ENCODE data around the gene ABLIM1.

ABLIM1 gene

DNA sequence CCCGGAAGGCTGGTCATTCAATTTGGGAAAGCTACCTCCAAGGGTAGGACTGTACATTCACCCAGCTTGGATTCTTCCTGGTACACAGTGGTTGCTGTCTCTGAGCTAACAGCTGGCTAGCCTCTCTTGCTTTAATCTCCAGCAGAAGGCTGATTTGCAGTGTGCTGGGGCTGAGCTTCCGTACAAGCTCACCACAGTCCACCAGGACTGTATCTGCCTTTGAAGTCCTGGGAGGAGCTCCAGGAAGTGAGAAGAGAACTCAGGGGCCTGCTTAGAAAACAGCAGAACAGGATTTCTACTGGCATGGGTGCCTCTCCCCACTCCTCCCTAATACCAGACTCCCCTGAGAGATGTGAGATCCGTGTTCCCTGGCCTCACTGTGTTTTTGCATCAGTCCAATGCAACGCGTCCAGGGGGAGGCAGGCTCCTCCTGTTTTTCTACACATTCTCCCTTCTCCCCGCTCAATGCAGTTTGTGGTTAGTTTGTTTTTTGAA lies 260.4 kb downstream of the ABLIM1 start:
- intact Hi-C loops (cut with DNase I; ENCODE audit: low total_unique reads), result no loop called here
- Histone ChIP-seq H3K36me3 (no peaks in the 10 kb centered on the region), H3K4me3 (peak overlapping the region; percentile 25 to 37), H3K4me1 (peaks cover 0 to 62% (median 30%) of the 10 kb centered on the region in 4 donors), H3K27ac (peak overlapping the region; percentile 56 to 65), H3K9me3 (no peaks in the 10 kb centered on the region), H3K27me3 (no peaks in the 10 kb centered on the region)
- no peak for DNase-seq
- TF ChIP-seq, protein P1, sequence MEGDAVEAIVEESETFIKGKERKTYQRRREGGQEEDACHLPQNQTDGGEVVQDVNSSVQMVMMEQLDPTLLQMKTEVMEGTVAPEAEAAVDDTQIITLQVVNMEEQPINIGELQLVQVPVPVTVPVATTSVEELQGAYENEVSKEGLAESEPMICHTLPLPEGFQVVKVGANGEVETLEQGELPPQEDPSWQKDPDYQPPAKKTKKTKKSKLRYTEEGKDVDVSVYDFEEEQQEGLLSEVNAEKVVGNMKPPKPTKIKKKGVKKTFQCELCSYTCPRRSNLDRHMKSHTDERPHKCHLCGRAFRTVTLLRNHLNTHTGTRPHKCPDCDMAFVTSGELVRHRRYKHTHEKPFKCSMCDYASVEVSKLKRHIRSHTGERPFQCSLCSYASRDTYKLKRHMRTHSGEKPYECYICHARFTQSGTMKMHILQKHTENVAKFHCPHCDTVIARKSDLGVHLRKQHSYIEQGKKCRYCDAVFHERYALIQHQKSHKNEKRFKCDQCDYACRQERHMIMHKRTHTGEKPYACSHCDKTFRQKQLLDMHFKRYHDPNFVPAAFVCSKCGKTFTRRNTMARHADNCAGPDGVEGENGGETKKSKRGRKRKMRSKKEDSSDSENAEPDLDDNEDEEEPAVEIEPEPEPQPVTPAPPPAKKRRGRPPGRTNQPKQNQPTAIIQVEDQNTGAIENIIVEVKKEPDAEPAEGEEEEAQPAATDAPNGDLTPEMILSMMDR (IDR thresholded peaks at IDR 0.05), result no peak

DNA sequence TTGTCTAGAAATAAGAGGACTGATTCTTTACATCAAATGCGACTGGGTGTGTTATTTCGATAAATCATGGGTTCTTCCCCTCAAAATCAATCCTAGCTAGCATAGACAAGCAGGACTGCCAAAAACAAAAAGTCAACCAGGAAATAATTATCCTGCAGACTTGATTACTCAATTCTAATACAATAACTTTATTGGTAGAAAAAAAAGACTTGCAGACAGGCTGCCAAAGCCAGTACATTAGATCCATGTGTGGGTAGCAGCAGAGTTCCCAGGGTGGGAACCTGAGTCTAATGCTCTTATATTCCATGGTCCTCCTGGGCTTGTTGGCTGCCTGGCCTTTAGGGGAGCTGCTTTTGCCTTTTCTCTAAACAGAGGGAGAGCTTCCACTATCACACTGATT lies 261.6 kb downstream of the ABLIM1 start:
- intact Hi-C loops (cut with DNase I; ENCODE audit: low total_unique reads), result no loop called here
- TF ChIP-seq, protein P1 (IDR thresholded peaks at IDR 0.05), result no peak
- H3K36me3 ChIP-seq, result no peaks in the 10 kb centered on the region
- H3K27ac ChIP-seq, result peak overlapping the region in 1 of 2 donors; percentile 65
- H3K27me3 ChIP-seq, result no peaks in the 10 kb centered on the region
- no peak overlapping the region for H3K4me3 ChIP-seq
- DNase-seq, result no peak
- peaks cover 0 to 62% (median 28%) of the 10 kb centered on the region in 4 donors for H3K4me1 ChIP-seq
- no peaks in the 10 kb centered on the region for H3K9me3 ChIP-seq

DNA sequence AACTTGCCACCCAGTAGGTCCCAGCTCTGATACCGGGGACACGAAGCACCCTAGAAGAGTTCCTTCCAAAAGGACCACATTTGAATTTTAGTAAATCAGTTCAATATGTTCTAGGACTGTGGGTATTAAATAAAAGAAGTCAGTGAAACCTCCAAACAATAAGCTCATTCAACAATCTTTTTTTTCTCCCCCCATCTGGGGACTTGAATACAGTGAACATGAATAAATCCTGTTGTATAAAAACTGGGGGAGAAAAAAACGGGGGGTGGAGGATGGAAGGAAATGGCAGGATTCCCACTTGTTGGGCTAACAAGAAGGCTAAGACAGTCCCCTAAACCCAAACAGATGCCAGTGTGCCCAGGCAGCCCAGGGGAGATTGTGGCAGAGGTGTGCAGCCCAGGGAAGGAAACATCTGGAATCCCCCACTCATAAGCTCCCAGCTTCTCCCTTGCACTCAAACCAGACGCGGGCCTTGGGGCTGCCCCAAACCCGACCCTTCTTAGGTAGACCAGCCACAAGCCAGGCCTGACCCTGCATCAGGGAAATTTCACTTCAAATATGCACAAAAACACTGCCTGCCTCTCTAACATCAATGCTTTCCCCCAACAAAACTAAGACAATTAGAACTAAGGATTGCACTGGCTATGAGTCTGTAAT lies 262.6 kb downstream of the ABLIM1 start:
- Histone ChIP-seq H3K9me3 (no peaks in the 10 kb centered on the region), H3K4me1 (peaks cover 0 to 54% (median 28%) of the 10 kb centered on the region in 4 donors), H3K27ac (no peak overlapping the region), H3K36me3 (no peaks in the 10 kb centered on the region), H3K27me3 (no peaks in the 10 kb centered on the region), H3K4me3 (no peak overlapping the region)
- DNase-seq, result no peak
- TF ChIP-seq, protein P1 (IDR thresholded peaks at IDR 0.05), result no peak
- intact Hi-C loops (cut with DNase I; ENCODE audit: low total_unique reads), result no loop called here

- H3K27ac ChIP-seq, result peak overlapping the region in 1 of 2 donors; percentile 59
- TF ChIP-seq, protein P1 (IDR thresholded peaks at IDR 0.05), result no peak
- intact Hi-C loops (cut with DNase I; ENCODE audit: low total_unique reads), result no loop called here
These were observed 263.5 kb downstream of the ABLIM1 start for GRCh38 chr10:114394531-114394930.

DNA sequence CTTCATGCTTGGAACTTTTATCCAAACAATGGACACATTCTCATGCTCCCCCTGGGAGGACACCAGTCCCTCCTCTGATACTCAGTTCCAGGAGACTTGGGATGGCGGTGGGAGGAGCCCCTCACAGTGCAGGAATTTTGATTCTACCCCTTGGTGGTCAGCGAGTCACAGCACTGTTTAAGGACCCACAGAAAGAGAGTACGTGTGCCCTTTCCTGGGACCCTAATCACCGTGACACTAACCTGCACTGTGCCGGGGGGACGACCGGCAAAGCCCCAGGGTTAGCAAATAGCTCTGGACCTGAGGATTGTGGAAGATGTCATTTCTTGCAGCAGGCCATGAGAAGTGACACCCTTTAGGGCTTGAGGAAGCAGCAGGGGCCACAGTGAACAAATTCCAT lies 264.2 kb downstream of the ABLIM1 start:
- Histone ChIP-seq H3K9me3 (no peaks in the 10 kb centered on the region), H3K4me1 (peaks cover 0 to 55% (median 30%) of the 10 kb centered on the region in 4 donors), H3K27ac (peak overlapping the region; percentile 6 to 59), H3K36me3 (no peaks in the 10 kb centered on the region), H3K4me3 (no peak overlapping the region), H3K27me3 (no peaks in the 10 kb centered on the region)
- DNase-seq, result no peak
- TF ChIP-seq, protein P1 (IDR thresholded peaks at IDR 0.05), result no peak
- intact Hi-C loops (cut with DNase I; ENCODE audit: low total_unique reads), result no loop called here

More at GRCh38 chr10:114394531-114394930, 263.5 kb downstream of the ABLIM1 start:
- Histone ChIP-seq H3K36me3 (no peaks in the 10 kb centered on the region), H3K9me3 (no peaks in the 10 kb centered on the region), H3K4me1 (peaks cover 0 to 53% (median 28%) of the 10 kb centered on the region in 4 donors), H3K27me3 (no peaks in the 10 kb centered on the region), H3K4me3 (no peak overlapping the region)
- no peak for DNase-seq

All from tibial artery (tissue), 4 donors.